Nucleus accumbens (tissue), 56 donors: ENCODE measurements around the gene CARD10.

ENCODE experiments used
- DNase-seq, 56 donors: peaks; one replicate each; lab custom pipeline; 2025; lab: John Stamatoyannopoulos, UW

Gene CARD10

GRCh38 chr22:37519268-37520195 lies at the start of gene CARD10:
CARD10 (minus strand) TSS chr22:37519415; CDS start chr22:37519200, 215 bp downstream.
- DNase-seq, result peak in 1 of 56 donors; percentile 47

GRCh38 chr22:37568448-37569008 lies 49.3 kb upstream of the CARD10 start:
- peak in 3 of 56 donors; percentile 32 to 49 (median 41) for DNase-seq

GRCh38 chr22:37568012-37568411 lies 48.8 kb upstream of the CARD10 start:
- DNase-seq, result peak in 1 of 56 donors; percentile 49

DNA sequence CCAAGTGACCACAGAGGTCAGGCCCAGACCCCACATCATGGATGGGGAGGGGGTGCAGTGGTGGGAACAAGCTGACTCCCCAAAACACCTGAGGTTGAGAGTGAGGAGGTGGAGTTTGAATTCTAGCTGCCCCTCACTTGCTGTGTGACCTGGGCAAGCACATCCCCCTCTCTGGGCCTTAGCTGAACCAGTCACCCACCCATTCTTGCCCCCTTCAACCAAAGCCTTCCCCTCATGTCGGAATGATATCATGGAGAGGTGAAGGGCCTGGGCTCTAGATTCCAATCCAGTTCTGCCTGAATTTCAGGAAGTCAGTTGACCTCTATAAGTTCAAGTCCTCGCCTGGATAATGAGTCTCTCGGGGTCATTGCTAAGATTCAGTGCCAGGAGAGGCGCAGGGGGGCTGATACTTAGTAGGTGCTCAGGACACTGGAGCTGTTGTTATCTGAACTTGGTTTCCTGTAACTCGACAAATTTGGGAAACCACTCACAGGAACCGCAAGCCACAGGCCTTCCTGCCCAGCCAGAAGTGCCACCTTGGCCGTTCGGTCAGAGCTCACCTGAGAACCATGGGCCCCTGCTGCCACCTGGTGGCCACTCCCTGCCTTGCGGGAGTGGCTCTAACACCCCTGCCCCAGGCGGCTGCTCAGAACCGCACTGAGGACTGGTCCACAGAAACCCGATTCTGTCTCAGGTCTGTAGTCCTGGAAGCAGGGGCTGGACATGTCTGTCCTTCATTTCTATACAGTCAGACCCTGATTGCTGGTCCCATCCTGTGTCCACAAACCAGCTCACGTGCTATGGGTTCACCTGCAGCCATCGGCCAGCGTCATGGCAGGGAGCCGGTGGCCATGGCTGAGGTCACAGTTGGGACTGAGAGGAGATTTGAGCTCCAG lies 47.9 kb upstream of the CARD10 start:
- peak in 48 of 56 donors; percentile 22 to 86 (median 56) for DNase-seq

DNA sequence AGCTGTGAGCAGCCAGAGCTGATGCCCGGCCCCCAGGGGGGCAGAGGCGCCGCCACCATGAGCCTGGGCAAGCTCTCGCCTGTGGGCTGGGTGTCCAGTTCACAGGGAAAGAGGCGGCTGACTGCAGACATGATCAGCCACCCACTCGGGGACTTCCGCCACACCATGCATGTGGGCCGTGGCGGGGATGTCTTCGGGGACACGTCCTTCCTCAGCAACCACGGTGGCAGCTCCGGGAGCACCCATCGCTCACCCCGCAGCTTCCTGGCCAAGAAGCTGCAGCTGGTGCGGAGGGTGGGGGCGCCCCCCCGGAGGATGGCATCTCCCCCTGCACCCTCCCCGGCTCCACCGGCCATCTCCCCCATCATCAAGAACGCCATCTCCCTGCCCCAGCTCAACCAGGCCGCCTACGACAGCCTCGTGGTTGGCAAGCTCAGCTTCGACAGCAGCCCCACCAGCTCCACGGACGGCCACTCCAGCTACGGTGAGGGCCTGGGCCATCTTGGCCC lies 47.2 kb upstream of the CARD10 start:
- peak in 28 of 56 donors; percentile 16 to 70 (median 44) for DNase-seq

DNA sequence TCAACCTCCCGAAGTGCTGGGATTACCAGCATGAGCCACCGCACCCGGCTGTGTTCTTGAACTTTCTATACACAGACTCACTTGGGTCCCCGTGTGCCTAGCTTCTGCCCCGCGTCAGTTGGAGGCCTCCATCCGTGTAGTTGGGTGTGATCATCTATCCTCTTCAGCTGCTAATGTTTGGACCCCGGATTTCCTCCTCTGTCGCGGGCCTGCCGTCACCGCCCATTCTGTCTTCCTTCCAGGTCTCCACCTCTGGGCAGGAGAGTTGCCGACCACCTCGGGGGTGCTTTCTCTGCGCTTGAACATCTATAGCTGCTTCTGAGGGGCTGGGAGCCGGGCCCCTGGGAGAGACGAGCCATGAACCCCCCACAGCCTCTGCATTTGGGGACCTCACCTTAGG lies 46.6 kb upstream of the CARD10 start:
- DNase-seq, result no peak

DNA sequence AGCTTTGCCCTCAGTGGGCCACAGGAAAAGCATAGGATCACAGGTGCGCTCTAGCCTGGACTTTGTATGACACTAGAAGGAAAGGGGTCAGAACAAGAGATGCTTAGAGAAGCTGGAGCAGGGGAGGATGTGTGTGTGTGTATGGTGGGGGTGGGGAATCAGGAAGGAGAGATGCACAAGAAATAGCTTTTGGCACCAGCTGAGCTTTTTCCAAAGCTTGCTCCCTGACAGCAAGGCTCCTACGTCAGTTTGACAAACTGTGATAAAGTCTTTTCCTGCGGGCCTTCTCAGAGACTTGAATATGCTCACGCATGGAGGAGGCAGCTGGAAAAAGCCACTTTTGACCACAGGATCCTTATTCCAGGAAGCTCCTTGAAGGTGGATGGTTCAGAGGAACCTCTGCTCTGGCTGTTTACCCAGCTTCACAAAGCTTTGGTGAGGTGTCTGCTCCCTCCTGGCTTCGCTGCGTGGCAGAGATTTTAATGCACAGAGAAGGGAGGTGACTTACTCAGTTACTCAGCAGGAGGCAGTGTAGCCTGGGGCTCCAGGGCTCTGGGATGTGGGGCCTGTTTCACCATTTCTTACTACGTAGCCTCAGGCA lies 45.0 kb upstream of the CARD10 start:
- peak in 4 of 56 donors; percentile 36 to 61 (median 54) for DNase-seq

GRCh38 chr22:37563153-37564081 lies 44.2 kb upstream of the CARD10 start:
- DNase-seq, result peak in 53 of 56 donors; percentile 27 to 92 (median 79)

DNA sequence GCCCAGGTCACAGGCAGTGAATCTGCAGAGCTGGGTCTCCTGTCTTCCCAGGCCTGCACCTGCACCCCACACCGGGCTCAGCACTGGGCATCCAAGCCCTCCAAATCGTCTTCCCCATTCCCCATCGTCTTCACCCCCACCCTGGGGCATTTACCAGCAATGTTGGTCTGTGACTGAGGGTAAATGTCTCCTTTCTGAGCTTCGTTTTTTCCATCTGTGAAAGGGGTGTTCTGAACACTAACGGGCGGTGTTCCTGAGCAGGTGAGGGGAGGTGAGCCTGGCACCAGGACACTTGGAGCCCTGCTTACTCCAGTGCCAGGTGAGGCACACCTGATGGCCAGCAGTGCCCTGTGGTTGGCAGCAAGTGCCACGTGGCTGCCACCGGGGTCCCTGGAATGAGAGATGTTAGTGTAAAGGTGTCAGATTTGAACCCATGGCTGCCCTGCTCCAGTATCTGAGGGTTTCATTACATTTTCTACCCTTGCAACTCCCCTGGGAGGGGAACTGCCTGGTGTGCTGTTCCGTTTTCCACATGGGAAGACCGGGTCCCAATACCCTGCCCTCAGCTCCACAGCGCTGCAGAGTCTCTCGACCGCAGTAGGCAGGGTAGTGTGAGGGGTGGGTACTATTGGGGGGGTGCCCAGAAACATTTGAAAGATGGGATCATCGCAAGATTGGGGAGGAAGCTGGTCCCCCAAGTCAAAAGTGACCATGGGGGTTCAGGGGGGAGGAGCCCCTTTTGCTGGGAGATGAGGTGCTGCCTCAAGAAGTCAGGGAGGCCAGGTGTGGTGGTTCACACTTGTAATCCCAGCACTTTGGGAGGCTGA lies 43.0 kb upstream of the CARD10 start:
- no peak for DNase-seq

- DNase-seq, result peak in 51 of 56 donors; percentile 36 to 94 (median 80)
Observed at GRCh38 chr22:37561212-37562048, 42.2 kb upstream of the CARD10 start.

DNA sequence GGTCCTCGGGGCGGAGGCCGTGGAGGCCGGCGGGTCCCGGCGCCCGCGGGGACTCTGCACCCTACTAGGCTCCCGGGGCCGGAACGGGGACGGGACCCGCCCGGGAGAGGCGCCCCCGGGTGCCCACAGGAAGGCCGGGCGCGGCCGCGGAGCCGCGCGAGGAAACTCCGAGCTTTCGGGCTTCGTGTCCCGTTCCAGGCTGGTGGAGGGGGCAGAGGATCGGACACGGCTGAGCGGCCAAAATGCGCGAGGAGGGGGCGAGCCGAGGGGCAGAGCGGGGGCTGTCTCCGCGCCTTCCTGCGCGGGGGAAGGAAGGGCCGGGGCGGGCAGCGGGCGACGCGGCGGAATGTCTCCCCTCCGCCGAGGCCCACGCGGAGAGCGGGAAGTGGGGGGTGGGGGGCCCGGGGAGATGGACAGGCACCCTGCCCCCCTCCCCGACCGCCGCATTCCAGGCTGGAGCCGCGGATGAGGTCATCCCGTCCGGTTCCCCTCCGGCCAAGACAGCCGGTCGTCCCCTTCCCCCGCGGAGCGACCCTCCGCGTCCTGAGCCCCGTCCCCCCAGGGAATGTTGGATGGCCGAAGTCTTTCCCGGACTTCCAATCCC lies 41.5 kb upstream of the CARD10 start:
- DNase-seq, result peak in 15 of 56 donors; percentile 23 to 67 (median 44)

- DNase-seq, result peak in 49 of 56 donors; percentile 18 to 84 (median 58)
Observed at GRCh38 chr22:37559901-37560607, 40.8 kb upstream of the CARD10 start, which contains the start of gene CDC42EP1. CDC42EP1 (plus strand) TSS chr22:37560480; CDS start chr22:37566350, 5,870 bp downstream.

- DNase-seq, result no peak
Observed at GRCh38 chr22:37559521-37559900, 40.3 kb upstream of the CARD10 start.

DNA sequence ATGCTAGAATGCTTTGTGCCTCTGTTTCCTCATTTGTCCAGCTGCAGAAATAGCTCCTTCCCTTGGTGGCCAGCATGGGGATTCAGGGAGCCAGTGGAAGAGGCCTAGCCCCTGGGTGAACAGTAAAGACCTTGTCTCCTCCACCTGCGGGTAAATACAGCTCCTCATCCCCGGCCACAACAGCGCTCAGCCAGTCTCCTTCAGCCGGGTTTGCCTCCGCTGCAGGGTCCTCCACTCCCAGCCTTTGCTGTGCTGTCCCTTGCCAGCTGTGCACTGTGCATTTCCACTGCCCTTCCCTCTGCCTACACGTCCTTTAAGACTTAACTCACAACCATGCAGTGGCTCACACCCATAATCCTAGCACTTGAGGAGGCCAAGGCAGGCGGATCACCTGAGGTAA lies 39.6 kb upstream of the CARD10 start:
- DNase-seq, result no peak

DNA sequence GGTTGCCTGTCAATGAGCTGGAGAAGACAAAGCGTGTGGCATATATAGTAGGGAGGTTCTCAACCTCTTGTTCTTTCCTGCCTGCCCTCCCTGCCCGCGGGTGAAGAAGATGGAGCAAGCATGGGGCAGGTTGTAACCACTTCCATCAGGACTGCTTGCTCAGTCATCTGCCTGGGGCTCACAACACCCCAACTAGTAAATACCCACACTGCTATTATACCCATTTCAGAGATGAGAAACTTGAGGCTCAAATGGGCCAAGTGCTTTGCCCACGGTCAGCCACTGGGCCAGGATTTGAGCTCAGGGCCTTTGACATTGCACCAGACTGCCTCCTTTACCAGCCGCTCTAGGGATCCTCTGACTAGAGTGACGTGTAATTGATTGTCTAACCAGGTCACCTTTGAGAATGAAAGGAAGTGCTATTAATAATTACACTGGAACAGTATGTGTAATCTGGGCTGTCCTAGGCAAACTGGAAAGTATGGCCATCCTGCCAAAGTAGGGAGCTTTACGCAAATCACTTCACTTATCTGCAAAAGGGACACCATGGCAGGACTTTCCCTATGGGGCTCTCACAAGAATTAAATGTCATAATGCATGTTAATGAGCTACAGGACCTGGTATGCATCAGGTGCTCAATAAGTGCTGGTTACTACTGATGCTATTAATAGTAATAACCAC lies 38.2 kb upstream of the CARD10 start:
- DNase-seq, result no peak
